ENCODE measurements around the gene RBM23.
"Not testable (repeated sequence)": the region's sequence is repeated elsewhere in the genome, so short reads cannot be mapped to it uniquely, and the experiment has no call there.

The RBM23 gene

GRCh38 chr14:22918804-22919600 is at the start of gene RBM23:
Gene RBM23, minus strand, starts transcription at chr14:22919149.
- peak; percentile 100 for DNase-seq

DNA sequence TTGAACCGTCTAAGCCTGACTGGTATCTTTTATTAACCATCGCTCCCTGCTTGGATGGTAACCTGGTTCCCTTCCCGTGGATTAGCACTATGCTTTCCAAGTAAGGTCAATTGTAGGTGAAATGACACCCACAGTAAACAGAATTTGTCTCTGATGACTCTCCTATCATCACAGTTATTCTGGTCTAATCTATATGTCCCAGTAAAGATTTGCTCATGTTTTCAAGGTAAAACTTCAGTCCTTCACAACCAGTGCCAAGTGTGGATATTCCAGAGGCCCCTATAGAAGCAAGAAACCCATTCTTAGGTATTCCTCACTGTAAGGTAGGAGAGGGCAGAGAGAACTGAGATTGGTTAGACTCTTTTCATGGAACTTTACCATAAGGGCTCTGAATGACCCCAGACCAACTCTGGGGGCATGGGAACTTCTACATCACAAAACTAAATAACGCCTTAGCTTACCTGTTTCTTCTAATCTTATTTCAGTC is 47.9 kb upstream of the RBM23 start:
- no peak for DNase-seq

GRCh38 chr14:22965916-22966782 is 47.2 kb upstream of the RBM23 start:
- DNase-seq = not testable (repeated sequence)

DNA sequence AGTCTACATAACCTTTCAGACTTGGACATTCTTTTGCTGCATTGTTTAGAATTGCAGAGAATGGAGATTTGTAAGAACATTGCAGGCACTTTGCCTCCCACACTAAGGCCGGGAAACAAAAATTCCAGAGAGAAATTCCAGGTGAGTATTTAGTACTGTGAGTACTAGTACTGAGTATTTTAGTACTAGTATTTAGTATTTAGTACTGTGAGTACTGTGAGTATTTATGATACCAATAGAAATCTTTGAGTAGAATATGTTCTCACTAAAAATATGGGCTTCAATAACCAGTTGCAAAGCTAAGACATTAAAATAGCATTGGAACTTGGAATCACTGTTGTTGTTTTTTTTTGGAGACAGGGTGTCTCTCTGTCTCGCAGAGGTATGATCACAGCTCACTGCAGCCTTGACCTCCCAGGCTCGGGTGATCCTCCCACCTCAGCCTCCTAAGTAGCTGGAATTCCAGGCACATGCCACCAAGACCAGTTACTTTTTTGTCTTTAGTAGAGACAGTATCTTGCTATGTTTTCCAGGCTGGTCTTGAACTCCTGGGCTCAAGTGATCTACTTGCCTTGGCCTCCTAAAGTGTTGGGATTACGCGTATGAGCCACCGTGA is 43.2 kb upstream of the RBM23 start:
- no peak for DNase-seq

- no peak for DNase-seq
Observed at GRCh38 chr14:22955702-22956569, 37.0 kb upstream of the RBM23 start.

GRCh38 chr14:22952418-22952817 is 33.5 kb upstream of the RBM23 start:
- no peak for DNase-seq

DNA sequence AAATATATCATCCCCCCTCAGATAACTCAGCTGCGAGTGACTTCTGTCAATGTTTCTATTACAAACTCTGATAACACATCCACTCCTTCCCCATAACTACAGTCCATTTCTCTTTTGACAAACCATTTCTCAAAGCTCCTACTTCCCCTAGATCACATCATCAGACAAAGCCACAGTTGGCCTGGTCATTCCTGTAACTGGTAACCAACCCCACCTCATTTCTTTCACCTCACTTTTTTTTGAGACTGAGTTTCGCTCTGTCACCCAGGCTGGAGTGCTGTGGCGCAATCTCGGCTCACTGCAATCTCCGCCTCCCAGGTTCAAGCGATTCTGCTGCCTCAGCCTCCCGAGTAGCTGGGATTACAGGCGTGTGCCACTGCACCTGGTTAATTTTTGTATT is 32.8 kb upstream of the RBM23 start:
- not testable (repeated sequence) for DNase-seq

DNA sequence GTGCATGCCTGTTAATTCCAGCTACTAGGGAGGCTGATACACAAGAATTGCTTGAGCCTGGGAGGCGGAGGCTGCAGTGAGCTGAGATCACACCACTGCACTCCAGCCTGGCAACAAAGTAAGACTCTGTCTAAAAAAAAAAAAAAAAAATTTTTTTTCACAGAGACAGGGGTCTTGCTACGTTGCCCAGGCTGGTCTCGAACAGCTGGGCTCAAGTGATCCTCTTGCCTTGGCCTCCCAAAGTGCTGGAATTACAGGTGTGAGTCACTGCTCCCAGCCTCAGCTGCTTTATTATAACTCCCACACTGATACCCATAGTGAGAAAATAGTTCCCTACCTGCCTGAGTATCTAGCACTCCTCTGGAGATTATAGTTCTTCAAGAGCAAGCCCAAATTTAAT is 26.7 kb upstream of the RBM23 start:
- DNase-seq = no peak

GRCh38 chr14:22939684-22940083 is 20.7 kb upstream of the RBM23 start:
- DNase-seq = no peak

DNA sequence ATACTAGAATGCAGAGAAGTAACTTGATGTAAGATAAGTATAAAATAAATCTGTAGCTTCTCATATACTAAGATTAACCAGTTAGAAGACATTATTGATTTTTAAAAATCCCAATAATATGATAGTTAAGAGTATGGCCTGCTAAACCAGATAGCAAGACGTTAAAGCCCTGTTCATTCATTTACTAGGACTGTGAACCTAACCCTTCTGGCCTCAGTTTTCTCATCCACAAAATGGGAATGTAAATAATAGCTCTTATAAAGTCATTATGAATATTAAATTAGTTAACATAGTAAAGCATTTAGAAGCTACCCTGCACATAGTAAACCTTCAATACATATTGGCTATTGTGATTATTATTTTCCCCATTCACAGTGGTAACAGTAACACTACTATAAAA is 16.2 kb upstream of the RBM23 start:
- DNase-seq = no peak

GRCh38 chr14:22932146-22932545 is 13.2 kb upstream of the RBM23 start:
- no peak for DNase-seq

- no peak for DNase-seq
Observed at GRCh38 chr14:22929961-22930364, 11.0 kb upstream of the RBM23 start.

DNA sequence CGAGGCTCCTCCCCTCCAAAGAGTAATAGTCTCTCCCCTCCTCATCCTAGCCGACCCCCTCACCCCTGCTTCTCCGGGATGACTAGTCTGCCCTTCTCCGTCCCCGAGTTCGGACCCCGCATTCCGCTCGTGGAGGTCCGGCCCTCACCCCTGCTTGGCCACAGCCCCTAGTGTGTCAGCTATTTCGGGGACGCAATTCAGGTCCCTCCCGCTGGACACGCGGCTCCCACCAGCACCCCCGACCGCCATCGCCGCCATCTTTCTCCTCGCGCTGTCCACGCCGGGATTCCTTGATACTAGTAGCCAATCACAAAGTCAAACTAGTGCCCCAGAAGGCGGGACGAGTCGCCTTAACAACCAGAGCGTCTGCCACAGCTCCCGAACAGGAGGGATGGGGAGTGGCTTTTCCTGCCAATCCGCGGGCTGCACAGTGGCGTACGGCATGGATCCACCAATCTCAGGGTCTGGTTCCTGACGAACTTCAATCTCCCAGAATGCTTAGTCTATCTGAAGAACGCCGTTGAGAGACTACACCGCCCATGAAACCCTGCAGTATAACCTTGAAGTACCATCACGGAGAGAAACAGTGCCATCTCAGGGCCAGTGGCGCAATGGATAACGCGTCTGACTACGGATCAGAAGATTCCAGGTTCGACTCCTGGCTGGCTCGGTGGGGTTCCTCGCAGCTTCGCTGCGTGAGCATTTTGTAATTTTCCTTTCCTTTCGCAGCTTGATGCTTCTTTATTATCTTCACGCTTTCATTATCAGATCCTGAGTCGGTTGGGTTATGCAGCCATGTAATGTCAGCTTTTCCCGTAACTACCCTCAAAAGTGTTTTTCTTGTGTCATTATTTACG is 10.4 kb upstream of the RBM23 start, which contains the start of gene PRMT5:
Gene PRMT5 (minus strand): TSS at position 273 of the 857 bp plus-strand sequence. CDS start 15 bp downstream, at position 258.
- DNase-seq = peak; percentile 99

DNA sequence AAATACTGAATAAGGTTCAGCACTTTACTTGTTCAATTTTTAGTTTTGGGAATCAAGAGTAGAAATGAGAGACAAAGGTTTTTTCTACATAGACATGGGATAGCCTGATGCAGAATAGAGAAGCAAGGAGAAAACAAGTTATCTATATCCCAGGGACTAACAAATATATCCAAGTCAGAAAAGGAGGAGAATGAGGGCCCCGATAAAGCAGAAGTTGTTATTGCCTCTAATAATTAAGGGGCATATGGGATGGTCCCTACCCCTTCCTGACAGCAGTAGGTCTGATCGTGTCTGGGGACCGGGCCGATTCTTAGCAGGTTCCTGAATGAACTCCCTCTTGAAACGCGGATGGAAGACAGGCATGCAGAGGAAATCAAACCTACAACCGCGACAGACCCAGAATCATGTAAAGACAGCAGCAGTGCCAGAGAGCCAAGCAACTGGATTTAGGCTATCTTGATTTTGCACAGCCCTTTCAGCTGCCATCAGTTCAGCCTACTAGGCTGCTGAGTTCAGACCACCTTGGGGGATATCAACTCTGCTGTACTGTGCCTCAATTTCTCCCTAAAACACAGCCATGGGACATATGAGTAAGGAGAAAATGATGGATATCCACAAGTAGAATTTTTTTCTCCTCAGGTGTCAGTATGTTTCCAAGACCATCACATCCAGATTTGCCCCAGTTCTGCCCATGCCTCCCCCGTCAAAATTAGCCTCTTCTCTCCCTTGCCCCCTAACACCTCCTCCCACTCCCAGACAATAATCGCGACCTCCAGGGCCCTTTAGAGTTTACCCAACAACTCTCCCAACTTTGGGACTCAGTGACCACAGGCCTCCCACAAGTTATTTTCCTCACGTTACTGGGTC is 9.5 kb upstream of the RBM23 start:
- DNase-seq = no peak

DNA sequence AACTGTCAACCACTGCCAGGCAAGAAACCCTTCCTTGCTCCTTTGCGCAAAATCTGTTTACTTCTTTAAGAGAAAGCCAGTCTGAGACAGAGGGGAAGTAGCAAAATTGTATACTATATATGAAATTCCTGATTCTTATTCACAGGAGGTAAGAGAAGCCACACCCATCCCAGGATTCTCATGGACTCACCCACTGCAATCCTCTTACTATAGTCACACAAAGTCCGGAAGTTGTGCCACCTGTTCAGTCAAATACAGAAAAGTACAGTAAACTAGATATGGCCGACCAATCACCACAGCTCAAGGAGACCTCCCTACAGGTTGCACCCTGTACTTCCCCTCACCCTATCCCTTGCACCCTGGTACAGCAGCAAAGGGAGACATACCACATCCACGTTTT is 7.4 kb upstream of the RBM23 start:
- no peak for DNase-seq

DNA sequence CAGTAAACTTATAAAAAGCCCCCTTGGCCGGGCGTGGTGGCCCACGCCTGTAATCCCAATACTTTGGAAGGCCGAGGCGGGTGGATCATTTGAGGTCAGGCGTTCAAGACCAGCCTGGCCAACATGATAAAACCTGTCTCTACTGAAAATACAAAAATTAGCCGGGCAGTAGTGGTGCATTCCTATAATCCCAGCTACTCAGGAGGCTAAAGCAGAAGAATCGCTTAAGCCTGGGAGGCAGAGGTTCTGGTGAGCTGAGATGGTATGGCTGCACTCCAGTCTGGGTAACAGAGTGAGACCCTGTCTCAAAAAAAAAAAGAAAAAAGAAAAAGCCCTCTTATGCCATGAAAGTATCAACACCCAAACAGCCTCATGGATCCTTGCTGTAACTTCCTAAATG is 6.6 kb upstream of the RBM23 start:
- no peak for DNase-seq

DNA sequence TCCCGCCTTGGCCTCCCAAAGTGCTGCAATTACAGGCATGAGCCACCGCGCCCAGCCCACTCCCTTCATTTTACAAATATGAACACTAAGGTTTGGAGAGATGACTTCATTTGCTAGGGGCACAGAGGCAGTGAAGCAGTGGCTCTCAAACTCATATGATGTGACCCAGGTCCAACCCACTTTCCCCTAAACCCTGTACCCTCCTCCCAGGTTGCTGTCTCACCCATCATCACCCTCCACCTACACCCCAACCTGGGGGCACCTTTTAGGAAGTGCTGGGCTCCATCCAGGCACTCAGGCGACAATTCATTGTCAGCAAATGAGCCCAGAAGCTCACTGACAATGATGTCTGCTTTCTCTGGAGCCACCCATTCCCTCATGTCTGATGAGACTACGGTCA is 4.8 kb upstream of the RBM23 start:
- no peak for DNase-seq

DNA sequence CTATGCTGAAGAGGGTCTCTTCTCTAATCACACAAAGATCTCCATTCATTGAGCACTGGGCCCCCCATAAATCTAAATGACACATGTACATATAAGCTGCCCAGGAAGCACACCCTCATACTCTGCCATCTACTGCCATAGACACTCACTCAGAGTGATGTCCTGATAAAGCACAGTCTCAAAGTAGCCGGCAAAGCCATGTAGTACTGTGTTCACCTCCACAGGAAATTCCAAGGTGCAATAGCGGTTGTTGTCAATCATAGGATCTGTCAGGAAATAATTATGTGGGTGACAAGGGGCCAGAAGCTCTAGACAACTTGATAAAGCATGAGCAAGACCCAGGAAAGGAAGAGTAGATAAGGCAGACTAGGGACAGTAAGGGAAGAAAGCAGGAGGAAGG is 3.3 kb upstream of the RBM23 start:
- DNase-seq = no peak

GRCh38 chr14:22920697-22921096 is 1.7 kb upstream of the RBM23 start:
- no peak for DNase-seq

- no peak for DNase-seq
Observed at GRCh38 chr14:22919601-22919921, 612 bp upstream of the RBM23 start.
